ENCODE results near the gene MKNK1.

Gene MKNK1

DNA sequence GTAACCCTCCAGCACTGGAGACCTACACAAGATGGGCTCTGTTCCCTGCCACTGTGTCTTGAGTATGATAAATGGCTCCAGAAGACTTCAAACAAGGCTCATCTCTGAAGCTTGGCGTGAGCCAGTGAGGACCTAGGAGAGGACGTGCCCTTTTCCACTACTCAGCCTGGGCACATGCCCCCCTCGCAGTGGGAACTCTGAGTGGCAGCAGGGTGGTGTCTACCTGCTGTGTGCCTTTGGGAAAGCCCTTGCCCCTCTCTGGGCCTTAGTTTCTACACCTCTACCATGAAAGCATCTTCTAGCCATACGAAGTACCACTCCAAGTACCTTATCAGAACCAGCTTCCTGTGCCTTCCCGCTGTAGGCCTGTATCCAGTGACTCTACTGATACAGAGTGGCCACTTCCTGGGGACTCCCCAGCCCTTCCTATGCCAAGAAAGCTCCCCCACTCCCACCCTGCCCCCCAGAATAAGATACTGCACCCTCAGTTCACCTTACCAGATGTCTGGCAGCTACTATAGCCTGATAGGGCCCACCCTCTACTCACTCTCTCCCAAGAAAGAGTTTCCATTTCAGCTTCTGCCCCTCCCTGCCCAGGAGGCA is 15.7 kb upstream of the MKNK1 start:
- DNase-seq (ENCODE audit: low spot score), result no peak

DNA sequence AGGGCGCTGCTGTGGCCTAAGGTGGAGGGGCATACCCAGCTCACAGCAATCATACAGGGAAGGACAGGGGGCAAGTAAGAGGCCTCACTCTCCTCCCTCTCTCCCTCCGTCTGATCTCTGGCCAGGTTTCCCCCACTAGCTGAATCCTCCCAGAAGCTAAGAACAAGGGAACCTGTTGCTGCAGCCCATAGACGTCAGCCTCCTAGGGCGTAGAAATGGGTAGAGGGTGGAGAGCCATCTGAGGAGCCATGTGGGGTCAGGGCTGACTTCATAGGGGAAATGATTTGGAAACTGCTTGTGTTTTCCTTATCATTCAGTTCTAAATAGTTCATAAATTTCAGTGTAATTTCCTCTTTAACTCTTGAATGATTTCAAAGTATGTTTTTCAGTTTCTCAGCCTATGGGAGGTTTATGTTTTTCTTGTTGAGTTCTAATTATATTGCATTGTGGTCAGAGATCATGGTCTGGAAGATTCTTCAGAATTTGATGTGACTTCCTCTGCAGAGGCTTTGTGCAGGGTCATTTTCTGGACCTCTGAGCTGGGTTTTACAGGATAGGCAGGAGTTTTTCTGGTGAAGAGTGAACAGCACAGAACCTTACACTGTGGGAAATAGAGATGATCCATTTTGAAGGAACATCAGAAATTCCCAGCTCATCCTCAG is 14.8 kb upstream of the MKNK1 start:
- in situ Hi-C loops (cut with MboI; ENCODE audit: low pct_unique_long_range_greater_than_20kb, low sequenced_read_pairs, unreplicated experiment), result no loop called here
- no peak for DNase-seq (ENCODE audit: low spot score)
- TF ChIP-seq, protein P1, sequence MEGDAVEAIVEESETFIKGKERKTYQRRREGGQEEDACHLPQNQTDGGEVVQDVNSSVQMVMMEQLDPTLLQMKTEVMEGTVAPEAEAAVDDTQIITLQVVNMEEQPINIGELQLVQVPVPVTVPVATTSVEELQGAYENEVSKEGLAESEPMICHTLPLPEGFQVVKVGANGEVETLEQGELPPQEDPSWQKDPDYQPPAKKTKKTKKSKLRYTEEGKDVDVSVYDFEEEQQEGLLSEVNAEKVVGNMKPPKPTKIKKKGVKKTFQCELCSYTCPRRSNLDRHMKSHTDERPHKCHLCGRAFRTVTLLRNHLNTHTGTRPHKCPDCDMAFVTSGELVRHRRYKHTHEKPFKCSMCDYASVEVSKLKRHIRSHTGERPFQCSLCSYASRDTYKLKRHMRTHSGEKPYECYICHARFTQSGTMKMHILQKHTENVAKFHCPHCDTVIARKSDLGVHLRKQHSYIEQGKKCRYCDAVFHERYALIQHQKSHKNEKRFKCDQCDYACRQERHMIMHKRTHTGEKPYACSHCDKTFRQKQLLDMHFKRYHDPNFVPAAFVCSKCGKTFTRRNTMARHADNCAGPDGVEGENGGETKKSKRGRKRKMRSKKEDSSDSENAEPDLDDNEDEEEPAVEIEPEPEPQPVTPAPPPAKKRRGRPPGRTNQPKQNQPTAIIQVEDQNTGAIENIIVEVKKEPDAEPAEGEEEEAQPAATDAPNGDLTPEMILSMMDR (IDR thresholded peaks at IDR 0.05; ENCODE audit: extremely low read depth, insufficient read depth, missing control alignments), result no peak

More for the DNA sequence above, 15.7 kb upstream of the MKNK1 start:
- TF ChIP-seq, protein P1 (IDR thresholded peaks at IDR 0.05; ENCODE audit: extremely low read depth, insufficient read depth, missing control alignments), result no peak
- in situ Hi-C loops (cut with MboI; ENCODE audit: low pct_unique_long_range_greater_than_20kb, low sequenced_read_pairs, unreplicated experiment), result no loop called here

DNA sequence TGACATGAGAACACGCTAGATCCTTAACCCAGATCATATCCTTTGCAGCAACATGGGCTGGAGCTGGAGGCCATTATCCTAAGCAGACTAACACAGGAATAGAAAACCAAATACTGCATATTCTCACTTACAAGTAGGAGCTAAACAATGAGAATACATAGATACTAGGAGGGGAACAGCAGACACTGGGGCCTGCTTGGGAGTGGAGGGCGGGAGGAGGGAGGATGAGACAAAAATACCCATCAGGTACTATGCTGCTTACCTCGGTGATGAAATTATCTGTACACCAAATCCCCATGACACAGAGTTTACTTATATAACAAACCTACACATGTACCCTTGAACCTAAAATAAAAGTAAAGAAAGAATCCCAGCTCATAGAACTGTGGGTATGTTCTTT is 13.8 kb upstream of the MKNK1 start:
- in situ Hi-C loops (cut with MboI; ENCODE audit: low pct_unique_long_range_greater_than_20kb, low sequenced_read_pairs, unreplicated experiment), result no loop called here
- DNase-seq (ENCODE audit: low spot score), result no peak
- TF ChIP-seq, protein P1 (IDR thresholded peaks at IDR 0.05; ENCODE audit: extremely low read depth, insufficient read depth, missing control alignments), result no peak

DNA sequence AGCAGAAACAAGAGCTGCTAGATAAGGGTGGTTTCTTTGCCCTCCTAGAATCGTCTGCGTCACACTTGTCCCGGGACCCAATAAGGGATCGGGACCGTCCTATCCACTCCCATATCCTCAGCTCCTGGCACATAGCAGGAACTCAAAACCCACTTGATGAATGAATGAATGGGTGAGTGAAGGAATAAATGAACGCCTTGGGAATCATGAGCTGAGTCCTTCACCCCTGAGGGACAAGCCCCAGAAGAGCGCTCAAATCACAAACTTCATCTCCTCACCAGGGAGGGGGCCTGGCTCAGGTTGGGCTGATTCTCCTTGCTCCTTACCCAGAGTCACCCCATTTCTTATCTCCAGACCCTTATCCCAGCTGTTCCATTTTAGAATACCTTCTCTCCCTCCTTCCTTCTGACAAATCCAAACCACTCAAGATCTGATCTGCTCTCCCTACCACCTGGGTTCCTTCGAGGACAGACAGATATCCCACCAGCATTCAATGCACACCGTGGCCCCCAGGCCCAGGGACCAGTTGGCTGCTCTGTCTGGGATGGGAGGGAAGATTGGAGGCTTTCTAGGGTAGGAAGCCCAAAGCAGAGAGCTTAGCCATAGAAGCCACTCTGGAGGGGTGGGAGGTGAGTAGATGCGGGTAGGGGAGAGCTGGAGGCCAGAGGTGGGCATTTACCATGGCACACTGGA is 13.2 kb upstream of the MKNK1 start:
- TF ChIP-seq, protein P1 (IDR thresholded peaks at IDR 0.05; ENCODE audit: extremely low read depth, insufficient read depth, missing control alignments), result no peak
- in situ Hi-C loops (cut with MboI; ENCODE audit: low pct_unique_long_range_greater_than_20kb, low sequenced_read_pairs, unreplicated experiment), result no loop called here
- no peak for DNase-seq (ENCODE audit: low spot score)

DNA sequence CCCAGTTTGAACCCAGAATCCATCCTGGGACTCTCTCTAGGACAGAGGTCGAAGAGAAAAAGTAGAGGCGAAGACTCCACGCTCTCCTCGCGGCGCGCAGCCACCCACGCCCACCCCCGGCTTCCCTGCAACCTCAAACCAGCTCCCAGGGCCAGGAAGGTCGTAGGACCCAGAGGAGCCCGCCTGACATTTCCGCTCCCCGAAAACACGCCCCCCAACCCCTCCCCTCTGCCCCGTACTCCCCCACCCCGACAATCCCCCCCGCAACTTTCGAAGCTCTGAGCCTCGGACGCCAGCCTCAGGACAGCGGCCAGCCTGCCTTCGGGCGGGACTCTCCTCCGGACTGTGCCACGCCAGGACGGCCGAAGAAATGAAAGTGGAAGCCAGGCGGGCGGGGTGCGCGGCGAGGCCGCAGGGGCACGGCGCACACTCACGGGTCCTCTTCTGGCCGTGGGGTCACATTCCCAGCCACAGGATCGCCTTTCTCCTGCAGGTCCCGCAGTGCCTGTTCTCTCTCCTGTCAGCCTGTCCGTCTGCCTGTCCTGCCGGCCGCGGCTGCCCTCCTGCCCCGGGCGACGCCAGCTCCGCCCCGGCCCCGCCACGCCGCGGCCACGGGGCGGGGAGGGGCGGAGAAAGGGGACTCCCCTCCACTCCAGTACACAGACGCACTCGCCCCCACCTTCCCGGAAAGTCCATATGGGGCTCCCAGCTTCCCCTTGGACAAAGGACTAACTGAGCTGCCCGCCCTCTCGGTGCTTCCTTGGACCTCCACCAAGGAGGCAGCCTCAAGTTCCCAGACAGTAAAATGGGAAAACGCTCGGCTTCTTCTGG is 12.4 kb upstream of the MKNK1 start, which contains the start of gene MOB3C:
TSS of gene MOB3C (minus strand) at position 535 of the 831 bp plus-strand sequence. CDS start 3,490 bp downstream, outside the sequence.
- in situ Hi-C loops (cut with MboI; ENCODE audit: low pct_unique_long_range_greater_than_20kb, low sequenced_read_pairs, unreplicated experiment), result no loop called here
- DNase-seq (ENCODE audit: low spot score), result peak; percentile 77
- TF ChIP-seq, protein P1 (IDR thresholded peaks at IDR 0.05; ENCODE audit: extremely low read depth, insufficient read depth, missing control alignments), result no peak

DNA sequence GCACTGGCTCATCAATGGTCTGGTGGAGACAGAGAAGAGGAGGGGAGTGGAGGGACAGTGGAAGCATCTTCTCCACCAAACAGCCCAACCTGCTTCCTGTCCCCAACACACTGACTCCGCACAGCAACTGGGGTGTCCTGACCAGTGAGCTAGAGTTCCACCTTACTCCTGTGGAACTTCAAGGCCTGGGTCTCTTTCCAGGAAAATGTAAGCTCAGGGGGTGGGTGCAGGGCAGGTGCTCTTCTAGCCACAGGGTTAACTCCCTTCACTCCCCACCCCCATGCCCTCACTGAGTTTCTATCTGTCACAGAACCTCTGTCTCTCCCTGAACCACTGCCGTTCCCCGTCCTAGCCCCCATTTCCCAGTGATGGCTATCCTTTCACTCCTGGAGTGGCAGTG is 11.7 kb upstream of the MKNK1 start:
- DNase-seq (ENCODE audit: low spot score), result no peak
- TF ChIP-seq, protein P1 (IDR thresholded peaks at IDR 0.05; ENCODE audit: extremely low read depth, insufficient read depth, missing control alignments), result no peak
- in situ Hi-C loops (cut with MboI; ENCODE audit: low pct_unique_long_range_greater_than_20kb, low sequenced_read_pairs, unreplicated experiment), result no loop called here
